HCT116 (cell line): Measurements from ENCODE around the gene NRBF2. TPM values are rescaled to one million over a fixed set of nuclear protein-coding genes. Genes with fewer than 3 reads are reported as not detected.

ENCODE experiments used
- ATAC-seq: fragments of 200-7000 bp; cut with Tn5 transposase; 2 replicates; pipeline ENCODE4 v1.9.1; 2020; ENCODE audit warnings: mild to moderate bottlenecking, moderate library complexity
- BruUV-seq: library from RNA; stranded (reverse); fragments of 400-500 nt; replicated peaks from 2 replicates; lab custom pipeline; 2021; lab: Mats Ljungman, UMichigan
- CTCF ChIA-PET: fragments of 300-600 bp; sonication (Branson Sonifier 250); formaldehyde crosslinking; loops from one replicate; lab custom pipeline; 2021; ENCODE audit warnings: antibody characterized with exemption; lab: Charles Lee
- POLR2A ChIA-PET: fragments of 300-600, 350-600 bp; sonication (Branson Sonifier 250); formaldehyde crosslinking; loops from one replicate; lab custom pipeline; 2021; ENCODE audit warnings: antibody characterized with exemption; lab: Charles Lee
- RAD21 ChIA-PET, 2 experiments: fragments of 300-600 bp; sonication (Branson Sonifier 250); formaldehyde crosslinking; loops; one replicate each; lab custom pipeline; 2023; ENCODE audit warnings: low total read pairs in 2 of 2; ENCODE audit not compliant: uncharacterized antibody in 2 of 2, unreplicated experiment in 2 of 2, low non-redundant PET in 1 of 2; lab: Charles Lee
- DNase-seq: peaks from one replicate; pipeline ENCODE4 v3.0.0-alpha.2; 2010; ENCODE audit warnings: low read depth, low spot score
- H2AFZ ChIP-seq: fragments of 200-600 bp; shearing (Covaris generic), sonication (generic); 2 replicates; pipeline ENCODE4 v1.6.1; 2017; ENCODE audit warnings: low read depth, mixed run types, mixed read lengths, antibody characterized with exemption, low read length; ENCODE audit not compliant: poor library complexity, severe bottlenecking
- H3K27ac ChIP-seq: 2 replicates; pipeline ENCODE4 v1.5.1; 2012; ENCODE audit warnings: low read depth, low read length
- H3K27me3 ChIP-seq: fragments of 200-600 bp; sonication (generic); 2 replicates; pipeline ENCODE4 v1.6.1; 2016; ENCODE audit warnings: mixed run types, low read length, mixed read lengths; ENCODE audit not compliant: insufficient read depth
- H3K36me3 ChIP-seq, 2 experiments: fragments of 200-500 bp in 1 of 2; fragments of 200-600 bp in 1 of 2; sonication (Bioruptor generic) in 1 of 2; sonication (generic) in 1 of 2; 2 replicates each; pipeline versions ENCODE4 v1.5.1 to v1.6.1; 2014 to 2016; ENCODE audit warnings: low read length in 2 of 2, inconsistent platforms in 1 of 2, mixed read lengths in 1 of 2, mixed run types in 1 of 2; ENCODE audit not compliant: insufficient read depth in 2 of 2, control insufficient read depth in 1 of 2
- H3K4me1 ChIP-seq, 2 experiments: fragments of 200-600 bp in 1 of 2; sonication (generic) in 1 of 2; 2 replicates each; pipeline versions ENCODE4 v1.5.1 to v1.6.1; 2012 to 2017; ENCODE audit warnings: low read length in 2 of 2, inconsistent platforms in 1 of 2, mild to moderate bottlenecking in 1 of 2, mixed read lengths in 1 of 2, mixed run types in 1 of 2, moderate library complexity in 1 of 2; ENCODE audit not compliant: insufficient read depth in 2 of 2, control insufficient read depth in 1 of 2
- H3K4me2 ChIP-seq: fragments of 200-600 bp; sonication (generic); 2 replicates; pipeline ENCODE4 v1.6.1; 2017; ENCODE audit warnings: mixed run types, low read length, mixed read lengths
- H3K4me3 ChIP-seq, 2 experiments: fragments of 200-600 bp in 1 of 2; sonication (generic) in 1 of 2; replicated peaks in 1 of 2; 2 replicates each; pipeline ENCODE4 v1.5.1; 2011 to 2016; ENCODE audit warnings: low read length in 2 of 2, control low read depth in 1 of 2, low read depth in 1 of 2, mild to moderate bottlenecking in 1 of 2, mixed read lengths in 1 of 2, mixed run types in 1 of 2
- H3K79me2 ChIP-seq: fragments of 200-600 bp; sonication (generic); 2 replicates; pipeline ENCODE4 v1.6.1; 2017; ENCODE audit warnings: mild to moderate bottlenecking, mixed run types, low read length, moderate library complexity, mixed read lengths; ENCODE audit not compliant: insufficient read depth
- H3K9ac ChIP-seq: fragments of 200-600 bp; sonication (generic); 2 replicates; pipeline ENCODE4 v1.6.1; 2016; ENCODE audit warnings: low read length, mixed read lengths
- H3K9me2 ChIP-seq: fragments of 200-600 bp; sonication (generic), shearing (Covaris generic); 2 replicates; pipeline ENCODE4 v1.6.1; 2017; ENCODE audit warnings: mixed run types, mild to moderate bottlenecking, moderate library complexity; ENCODE audit not compliant: insufficient read depth
- H3K9me3 ChIP-seq, 2 experiments: fragments of 200-500 bp in 1 of 2; fragments of 200-600 bp in 1 of 2; sonication (Bioruptor generic) in 1 of 2; sonication (generic) in 1 of 2; 2 replicates each; pipeline ENCODE4 v1.6.1; 2014 to 2017; ENCODE audit warnings: low read length in 2 of 2, mixed read lengths in 2 of 2, inconsistent platforms in 1 of 2, low read depth in 1 of 2, mild to moderate bottlenecking in 1 of 2, mixed run types in 1 of 2, moderate library complexity in 1 of 2; ENCODE audit not compliant: control insufficient read depth in 1 of 2, insufficient read depth in 1 of 2
- H4K20me1 ChIP-seq: fragments of 200-600 bp; sonication (generic), shearing (Covaris generic); 2 replicates; pipeline ENCODE4 v1.6.1; 2017; ENCODE audit warnings: mixed run types, mild to moderate bottlenecking, moderate library complexity; ENCODE audit not compliant: insufficient read depth
- EGR1 ChIP-seq: IDR thresholded peaks from 2 replicates; pipeline ENCODE4 v1.6.1; 2012; ENCODE audit warnings: low read depth
- EZH2 ChIP-seq: fragments of 200-600 bp; sonication (generic); IDR thresholded peaks from 2 replicates; pipeline ENCODE4 v1.6.1; 2017; ENCODE audit warnings: antibody characterized with exemption, mixed run types
- FOSL1 ChIP-seq: IDR thresholded peaks from 2 replicates; pipeline ENCODE4 v1.6.1; 2012; ENCODE audit warnings: low read depth
- JUND ChIP-seq: IDR thresholded peaks from 2 replicates; pipeline ENCODE4 v1.6.1; 2012
- POLR2AphosphoS5 ChIP-seq: IDR thresholded peaks from 2 replicates; pipeline ENCODE4 v1.6.1; 2011; ENCODE audit warnings: mild to moderate bottlenecking, low read depth, low read length, moderate library complexity
- SIN3A ChIP-seq: IDR thresholded peaks from 2 replicates; pipeline ENCODE4 v1.6.1; 2012; ENCODE audit warnings: low read depth
- SRF ChIP-seq: IDR thresholded peaks from 2 replicates; pipeline ENCODE4 v1.6.1; 2012; ENCODE audit warnings: low read depth
- TCF7L2 ChIP-seq: IDR thresholded peaks from 2 replicates; pipeline ENCODE4 v1.7.0; 2011; ENCODE audit warnings: borderline replicate concordance, inconsistent platforms; ENCODE audit not compliant: insufficient read depth, insufficient read length; ENCODE audit errors: extremely low read depth
- YY1 ChIP-seq: IDR thresholded peaks from 2 replicates; pipeline ENCODE4 v1.6.1; 2011; ENCODE audit warnings: low read length, low read depth, moderate library complexity, mild to moderate bottlenecking; ENCODE audit not compliant: insufficient replicate concordance; ENCODE audit errors: extremely low read depth
- ZNF274 ChIP-seq: fragments of 200-500 bp; sonication (Bioruptor generic); IDR thresholded peaks from 2 replicates; pipeline ENCODE4 v1.6.1; 2014; ENCODE audit warnings: mild to moderate bottlenecking, low read depth, low read length, inconsistent platforms
- intact Hi-C: fragments of 100-400 bp; cut with micrococcal nuclease; formaldehyde crosslinking; loops from 2 replicates; pipeline ENCODE4 v1.10.0; 2022
- total RNA-seq: library from RNA; stranded (reverse); gene quantifications from one replicate; pipeline ENCODE4 v1.2.1, GENCODE V29; 2021; ENCODE audit not compliant: unreplicated experiment
- TF ChIP-seq, protein P1 (sequence below): IDR thresholded peaks from 2 replicates; pipeline ENCODE4 v1.6.1; 2012
- TF ChIP-seq, protein P2 (sequence below): IDR thresholded peaks from 2 replicates; pipeline ENCODE4 v1.6.1; 2012
- TF ChIP-seq, protein P3 (sequence below), 3 experiments: fragments of 200-600 bp in 1 of 3; sonication (generic) in 1 of 3; IDR thresholded peaks in 2 of 3; conservative IDR thresholded peaks in 1 of 3; 2 replicates each; pipeline ENCODE4 v1.5.1; 2012 to 2017; ENCODE audit warnings: low read depth in 2 of 3, low read length in 2 of 3, antibody characterized with exemption in 1 of 3, borderline replicate concordance in 1 of 3, control low read depth in 1 of 3, mild to moderate bottlenecking in 1 of 3, mixed read lengths in 1 of 3, mixed run types in 1 of 3, moderate library complexity in 1 of 3; ENCODE audit not compliant: insufficient read depth in 1 of 3

NRBF2 gene
- total RNA-seq, 1 experiment from 2014 or later, result 20.2 TPM

DNA sequence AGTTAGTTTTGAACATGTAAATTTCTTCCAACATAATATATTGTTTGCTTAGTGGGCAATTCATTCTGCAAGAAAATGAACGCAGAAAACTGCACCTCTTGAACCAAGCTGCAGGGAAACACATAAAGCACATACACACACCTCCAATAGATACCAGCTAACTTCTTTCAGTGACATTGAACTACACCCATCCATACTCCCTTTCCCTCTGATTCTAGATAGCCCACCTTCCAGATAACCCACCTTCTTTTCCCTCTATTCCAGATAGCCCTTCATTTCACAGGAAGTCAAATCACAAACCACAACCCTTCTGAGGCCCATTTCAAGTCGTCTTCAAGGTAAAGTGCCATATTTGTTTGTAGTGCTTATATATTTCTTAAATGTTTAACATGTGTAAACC, 28.5 kb downstream of the NRBF2 start:
- TF ChIP-seq EGR1 (no peak), FOSL1 (no peak), ZNF274 (no peak), SRF (no peak), JUND (no peak), YY1 (no peak)
- TF ChIP-seq, protein P1, sequence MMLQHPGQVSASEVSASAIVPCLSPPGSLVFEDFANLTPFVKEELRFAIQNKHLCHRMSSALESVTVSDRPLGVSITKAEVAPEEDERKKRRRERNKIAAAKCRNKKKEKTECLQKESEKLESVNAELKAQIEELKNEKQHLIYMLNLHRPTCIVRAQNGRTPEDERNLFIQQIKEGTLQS, result no peak
- TF ChIP-seq, protein P2, sequence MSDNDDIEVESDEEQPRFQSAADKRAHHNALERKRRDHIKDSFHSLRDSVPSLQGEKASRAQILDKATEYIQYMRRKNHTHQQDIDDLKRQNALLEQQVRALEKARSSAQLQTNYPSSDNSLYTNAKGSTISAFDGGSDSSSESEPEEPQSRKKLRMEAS, result no peak
- TF ChIP-seq, all 23 proteins: peak for 0
- ChIA-PET RAD21 (no interaction called here), CTCF (interaction anchor here (1.2 to 2.1 kb wide), 2 partner anchors 551 to 559 kb away, joined by 6 to 10 read pairs; no protein-coding TSS in a partner anchor), POLR2A (no interaction called here)
- BruUV-seq, result no TSS peak
- H3K79me2 ChIP-seq, result no peaks in the 10 kb centered on the region
- no peaks in the 10 kb centered on the region for H3K9me2 ChIP-seq
- DNase-seq (no peak), ATAC-seq (no peak)
- no peak overlapping the region for H3K9ac ChIP-seq
- no peak overlapping the region for H3K27ac ChIP-seq
- no peak overlapping the region for H3K4me3 ChIP-seq
- H3K36me3 ChIP-seq, result peaks cover 0 to 3% of the 10 kb centered on the region in 2 experiments; a peak in 1 of 4 replicates
- 0 out of 2 replicates have a peak, but pooled peaks cover 2% of the 10 kb centered on the region for H4K20me1 ChIP-seq
- H3K4me2 ChIP-seq, result no peak overlapping the region
- no peaks in the 10 kb centered on the region for H3K9me3 ChIP-seq
- no peak overlapping the region for H2AFZ ChIP-seq
- no peaks in the 10 kb centered on the region for H3K27me3 ChIP-seq
- H3K4me1 ChIP-seq, result no peaks in the 10 kb centered on the region
- intact Hi-C loops, result no loop called here

DNA sequence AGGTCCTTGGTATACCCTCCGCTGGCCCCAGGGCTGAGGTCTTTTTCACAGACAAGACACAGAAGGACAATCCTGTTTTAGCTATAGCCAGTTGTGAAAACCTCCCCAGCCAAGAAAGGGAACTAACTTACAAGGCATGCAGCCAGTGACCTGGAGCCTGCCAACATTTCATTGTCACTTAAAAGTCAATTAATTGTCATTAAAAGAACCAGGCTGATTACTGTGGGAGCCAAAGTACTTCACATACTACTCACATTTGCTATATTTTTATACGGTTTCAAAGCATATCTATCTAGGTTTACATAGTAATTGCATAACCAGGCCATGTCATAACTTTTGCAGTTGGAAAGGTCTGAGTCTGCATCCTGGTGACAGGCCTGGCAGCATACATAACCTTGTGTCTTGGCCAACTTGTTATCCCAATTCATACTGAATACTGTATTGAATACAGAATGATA, 31.1 kb downstream of the NRBF2 start:
- no peak for ATAC-seq
- no peak for DNase-seq
- intact Hi-C loops, result no loop called here
- CTCF ChIA-PET, result interaction anchor here (6.5 kb wide), 1 partner anchor 555 kb away, joined by 159 read pairs; no protein-coding TSS in a partner anchor
- Histone ChIP-seq H3K9me3 (no peaks in the 10 kb centered on the region), H3K36me3 (peaks cover 0 to 8% of the 10 kb centered on the region in 2 experiments; a peak in 1 of 4 replicates), H3K4me2 (no peak overlapping the region), H3K4me3 (no peak overlapping the region), H4K20me1 (0 out of 2 replicates have a peak, but pooled peaks cover 3% of the 10 kb centered on the region), H3K79me2 (no peaks in the 10 kb centered on the region), H2AFZ (no peak overlapping the region), H3K9me2 (no peaks in the 10 kb centered on the region), H3K27me3 (no peaks in the 10 kb centered on the region), H3K4me1 (no peaks in the 10 kb centered on the region), H3K27ac (no peak overlapping the region), H3K9ac (no peak overlapping the region)
- RAD21 ChIA-PET, result no interaction called here
- TF ChIP-seq, protein P2, result no peak
- no peak for TF ChIP-seq EZH2
- no peak for TF ChIP-seq FOSL1
- no peak for TF ChIP-seq SIN3A
- TF ChIP-seq, protein P3, sequence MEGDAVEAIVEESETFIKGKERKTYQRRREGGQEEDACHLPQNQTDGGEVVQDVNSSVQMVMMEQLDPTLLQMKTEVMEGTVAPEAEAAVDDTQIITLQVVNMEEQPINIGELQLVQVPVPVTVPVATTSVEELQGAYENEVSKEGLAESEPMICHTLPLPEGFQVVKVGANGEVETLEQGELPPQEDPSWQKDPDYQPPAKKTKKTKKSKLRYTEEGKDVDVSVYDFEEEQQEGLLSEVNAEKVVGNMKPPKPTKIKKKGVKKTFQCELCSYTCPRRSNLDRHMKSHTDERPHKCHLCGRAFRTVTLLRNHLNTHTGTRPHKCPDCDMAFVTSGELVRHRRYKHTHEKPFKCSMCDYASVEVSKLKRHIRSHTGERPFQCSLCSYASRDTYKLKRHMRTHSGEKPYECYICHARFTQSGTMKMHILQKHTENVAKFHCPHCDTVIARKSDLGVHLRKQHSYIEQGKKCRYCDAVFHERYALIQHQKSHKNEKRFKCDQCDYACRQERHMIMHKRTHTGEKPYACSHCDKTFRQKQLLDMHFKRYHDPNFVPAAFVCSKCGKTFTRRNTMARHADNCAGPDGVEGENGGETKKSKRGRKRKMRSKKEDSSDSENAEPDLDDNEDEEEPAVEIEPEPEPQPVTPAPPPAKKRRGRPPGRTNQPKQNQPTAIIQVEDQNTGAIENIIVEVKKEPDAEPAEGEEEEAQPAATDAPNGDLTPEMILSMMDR (IDR thresholded peaks at IDR 0.05 in 2 of 3, conservative IDR thresholded peaks at IDR 0.05 in 1 of 3; ENCODE audit: borderline replicate concordance in 1 of 3, insufficient read depth in 1 of 3, low read depth in 2 of 3, low read length in 2 of 3), result no peak
- TF ChIP-seq TCF7L2, result no peak
- TF ChIP-seq POLR2AphosphoS5, result no peak
- no TSS peak for BruUV-seq
- POLR2A ChIA-PET, result no interaction called here
